NCI-H2029 (cell line): Measurements from ENCODE around the gene STYXL1.

Experiments
- DNase-seq: peaks from one replicate; lab custom pipeline; 2025; lab: John Stamatoyannopoulos, UW

STYXL1 gene

GRCh38 chr7:75979759-75980429, 67.9 kb downstream of the STYXL1 start:
- no peak for DNase-seq

DNA sequence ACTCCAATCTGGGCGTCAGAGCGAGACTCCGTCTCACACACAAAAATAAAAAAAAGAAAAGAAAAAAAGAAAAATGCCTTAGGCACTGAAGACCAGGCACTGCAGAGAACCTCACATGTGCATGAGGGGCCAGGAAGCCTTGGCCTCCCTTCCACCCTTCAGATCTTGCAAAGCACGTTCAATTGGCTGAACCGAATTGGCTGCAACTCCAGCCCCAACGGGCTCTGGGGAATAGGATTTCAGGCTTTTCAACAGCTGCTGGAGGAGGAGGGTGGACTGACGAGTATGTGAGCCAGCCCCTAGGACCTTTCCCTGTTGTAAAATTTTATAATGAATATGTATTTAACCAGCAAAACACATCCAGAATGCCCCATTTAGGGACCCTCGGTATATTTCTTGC, 70.1 kb downstream of the STYXL1 start:
- DNase-seq, result no peak

DNA sequence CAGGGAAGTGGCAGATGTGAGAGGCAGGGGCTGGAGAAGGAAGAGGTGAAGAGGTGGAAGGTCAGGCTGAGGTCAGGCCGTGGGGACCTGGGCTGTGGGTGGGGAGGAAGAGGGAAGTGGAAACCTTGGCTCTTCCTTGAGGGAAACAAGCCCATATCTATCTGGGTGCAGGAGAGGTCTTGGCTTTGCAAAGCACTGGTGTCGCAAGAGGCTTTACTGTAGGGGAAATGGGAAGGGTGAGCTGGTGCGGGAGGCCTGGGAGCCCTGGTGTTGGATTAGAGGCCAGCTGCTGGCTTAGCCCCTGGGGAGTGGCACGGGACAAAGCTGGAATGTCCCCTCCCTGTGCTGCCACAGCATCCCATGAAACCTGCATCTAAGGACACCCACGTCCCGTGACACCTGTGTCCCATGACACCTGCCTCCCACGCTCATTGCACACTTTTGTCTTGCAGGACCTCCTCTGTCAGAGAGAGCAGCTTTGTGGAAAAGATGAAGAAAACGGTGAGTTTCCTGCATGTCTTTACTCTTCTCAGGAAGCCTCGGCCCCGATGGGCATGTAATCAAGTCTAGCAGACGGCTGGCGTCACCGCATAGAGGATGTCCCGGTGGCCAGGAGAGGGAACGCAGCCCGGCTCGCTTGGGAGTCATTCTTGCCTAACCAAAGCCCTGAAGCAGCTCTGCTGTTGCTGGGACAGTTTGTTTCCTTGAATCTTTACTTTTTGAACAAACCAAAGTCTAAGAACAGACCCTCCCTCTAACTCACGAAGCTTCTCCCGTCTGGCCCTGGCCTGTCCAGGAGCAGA, 75.6 kb downstream of the STYXL1 start:
- no peak for DNase-seq

GRCh38 chr7:75971309-75971960, 76.4 kb downstream of the STYXL1 start:
- DNase-seq, result no peak

GRCh38 chr7:75969704-75970498, 77.9 kb downstream of the STYXL1 start:
- DNase-seq, result no peak

- DNase-seq, result no peak
Observed at GRCh38 chr7:75969182-75969581, 78.6 kb downstream of the STYXL1 start.

DNA sequence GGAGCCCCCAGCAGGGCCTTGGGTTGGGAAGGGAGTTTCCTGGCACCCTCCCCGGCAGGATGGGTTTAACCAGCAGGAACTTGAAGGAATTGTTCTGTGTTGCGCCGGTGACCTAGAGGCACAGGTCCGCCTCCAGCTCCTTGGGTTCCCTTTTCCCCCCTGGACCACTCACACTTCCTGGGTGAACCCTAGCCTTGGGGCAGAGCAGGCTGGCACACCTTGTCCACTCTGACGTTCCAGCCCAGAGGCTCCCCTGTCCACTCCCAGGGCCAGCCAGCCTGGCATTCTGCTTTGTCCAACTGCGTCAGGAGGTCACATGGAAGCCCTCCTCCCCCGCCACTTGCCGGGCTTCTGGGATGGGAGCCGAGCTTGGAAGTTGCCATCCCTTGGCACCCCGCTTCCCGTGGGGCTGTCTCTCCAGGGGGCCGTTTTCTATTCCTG, 79.2 kb downstream of the STYXL1 start:
- DNase-seq, result no peak

DNA sequence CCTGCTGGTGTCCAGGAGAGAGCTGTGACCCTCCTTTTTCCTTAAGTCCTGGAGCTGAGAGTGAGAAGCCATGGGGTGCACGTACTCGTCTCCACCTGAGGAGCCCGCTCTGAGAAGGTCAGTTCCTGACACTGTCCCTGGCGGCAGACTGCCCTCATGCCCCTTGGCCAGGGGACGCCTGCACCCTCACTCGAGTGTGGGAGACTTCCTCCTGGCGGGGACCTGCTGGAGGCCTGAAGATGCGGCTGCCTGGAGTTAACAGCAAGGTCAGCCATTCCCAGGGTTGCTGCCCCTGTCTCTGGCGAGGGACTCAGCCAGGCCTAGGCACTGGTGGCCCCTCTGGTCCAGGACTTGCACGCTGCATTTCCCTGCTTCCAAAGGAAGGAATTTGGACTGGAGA, 79.8 kb downstream of the STYXL1 start:
- DNase-seq, result no peak

DNA sequence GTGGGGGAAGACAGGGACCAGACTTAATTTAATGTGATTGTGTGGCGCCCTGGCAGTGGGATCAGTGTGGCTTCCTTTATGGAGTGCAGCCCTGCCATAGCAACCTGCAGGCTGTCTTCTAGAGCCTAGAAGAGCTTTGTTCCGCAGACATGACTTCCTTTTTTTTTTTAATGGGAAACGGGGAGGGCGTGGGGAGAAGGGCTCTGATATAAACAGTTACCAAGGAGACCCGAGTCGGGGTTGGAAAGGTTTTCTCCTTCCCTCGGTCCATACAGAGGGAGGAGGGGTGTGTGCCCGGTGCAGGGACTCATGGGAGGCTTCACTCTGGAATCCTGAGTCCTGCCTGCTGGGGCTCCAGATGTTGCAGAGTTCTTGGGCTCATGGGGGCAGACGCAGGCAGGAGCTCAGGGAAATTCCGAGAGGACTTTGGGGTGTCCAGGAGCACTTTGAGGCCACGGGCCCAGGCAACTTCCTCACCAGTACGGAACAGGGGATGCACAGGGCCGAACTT, 80.3 kb downstream of the STYXL1 start:
- peak; percentile 35 for DNase-seq

- DNase-seq, result no peak
Observed at GRCh38 chr7:75967055-75967454, 80.7 kb downstream of the STYXL1 start.

GRCh38 chr7:75966190-75966961, 81.4 kb downstream of the STYXL1 start:
- peak; percentile 52 for DNase-seq

DNA sequence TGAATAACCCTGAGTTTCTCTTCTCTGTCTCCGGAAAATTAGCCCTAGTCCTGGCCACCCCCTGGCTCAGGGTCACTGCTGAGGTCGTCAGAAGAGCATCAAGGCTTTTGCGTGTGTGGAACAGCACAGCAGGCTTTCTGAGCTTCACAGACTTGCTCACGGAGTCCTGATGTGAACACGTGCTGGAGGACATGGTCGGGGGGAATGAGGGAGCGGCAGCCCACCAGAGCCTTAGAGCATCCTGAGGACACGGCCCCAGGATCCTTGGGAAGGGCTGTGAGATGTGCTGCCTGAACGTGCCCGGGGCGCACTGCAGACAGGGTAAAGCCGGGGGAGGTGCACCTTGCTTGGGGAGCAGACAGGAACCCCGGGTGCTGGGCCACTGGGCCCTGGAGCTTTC, 82.2 kb downstream of the STYXL1 start:
- no peak for DNase-seq

DNA sequence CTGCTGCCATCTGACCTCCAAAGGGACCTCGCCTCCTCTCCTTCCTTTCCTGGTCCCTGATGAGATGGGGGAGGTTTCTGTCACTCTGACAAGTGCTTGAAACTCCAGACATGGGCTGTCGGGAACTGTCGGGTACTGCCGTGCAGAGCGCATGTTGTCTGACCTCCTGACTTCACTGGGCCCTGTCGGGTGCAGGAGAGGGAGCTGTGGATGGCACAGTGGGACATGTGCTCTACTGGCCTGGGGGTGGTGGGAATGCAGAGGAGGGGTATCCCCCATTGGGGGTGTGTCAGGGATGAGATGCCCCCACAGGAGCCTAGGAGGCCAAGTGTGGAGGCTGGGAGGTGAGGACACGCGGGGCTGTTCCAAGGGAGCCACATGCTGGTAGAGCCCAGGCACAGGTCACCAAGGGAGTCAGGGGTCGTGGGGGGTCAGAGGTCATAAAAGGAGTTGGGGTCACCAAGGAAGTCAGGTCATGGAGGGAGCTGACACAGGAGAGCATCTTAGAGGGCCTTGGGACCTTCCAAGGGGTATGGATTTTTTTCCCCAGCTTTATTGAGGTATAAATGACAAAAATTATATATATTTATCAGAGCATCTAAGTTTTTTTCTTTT, 84.3 kb downstream of the STYXL1 start:
- no peak for DNase-seq

GRCh38 chr7:75962607-75963380, 85.0 kb downstream of the STYXL1 start:
- no peak for DNase-seq

GRCh38 chr7:75961218-75961617, 86.6 kb downstream of the STYXL1 start:
- no peak for DNase-seq

DNA sequence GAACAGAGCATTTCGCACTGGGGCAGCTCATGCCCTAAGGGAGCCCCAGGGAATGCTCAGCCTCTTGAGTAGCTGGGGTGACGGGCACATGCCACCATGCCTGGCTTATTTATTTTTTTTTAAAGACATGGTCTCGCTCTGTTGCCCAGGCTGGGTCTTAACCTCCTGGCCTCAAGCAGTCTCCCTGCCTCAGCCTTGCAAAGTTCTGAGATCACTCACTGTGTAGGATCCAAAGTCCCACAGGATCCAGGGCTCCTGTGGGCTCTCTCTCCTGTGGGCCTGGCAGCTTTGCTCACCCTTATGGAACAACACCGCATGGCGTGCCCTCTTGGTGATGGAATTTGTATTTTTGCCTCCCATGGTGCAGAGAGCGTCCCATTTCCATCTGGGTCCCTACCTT, 87.4 kb downstream of the STYXL1 start:
- no peak for DNase-seq

GRCh38 chr7:75958802-75959543, 88.8 kb downstream of the STYXL1 start:
- no peak for DNase-seq

GRCh38 chr7:75957021-75957736, 90.6 kb downstream of the STYXL1 start:
- DNase-seq, result no peak
